Measurements from ENCODE around the gene GNAS.

GNAS gene

GRCh38 chr20:58838174-58838573 lies 14.3 kb upstream of the GNAS start:
- TF ChIP-seq CTCF (IDR thresholded peaks at IDR 0.05): no peak
- H3K4me1 ChIP-seq (ENCODE audit: control insufficient read depth in 1 of 2, insufficient read depth in 1 of 2, low read depth in 1 of 2, low read length in 1 of 2): no peaks in the 10 kb centered on the region
- H3K4me3 ChIP-seq (ENCODE audit: low read depth in 1 of 2, low read length in 1 of 2): no peak overlapping the region
- peaks cover 97% of the 10 kb centered on the region for H3K27me3 ChIP-seq
- no peaks in the 10 kb centered on the region for H3K36me3 ChIP-seq
- no peak overlapping the region for H3K27ac ChIP-seq
- no peaks in the 10 kb centered on the region for H3K9me3 ChIP-seq

GRCh38 chr20:58839474-58839874 lies 13.0 kb upstream of the GNAS start:
- TF ChIP-seq CTCF (IDR thresholded peaks at IDR 0.05): no peak
- Histone ChIP-seq H3K4me3 (ENCODE audit: low read depth in 1 of 2, low read length in 1 of 2) (no peak overlapping the region), H3K4me1 (ENCODE audit: control insufficient read depth in 1 of 2, insufficient read depth in 1 of 2, low read depth in 1 of 2, low read length in 1 of 2) (no peaks in the 10 kb centered on the region), H3K27ac (no peak overlapping the region), H3K9me3 (no peaks in the 10 kb centered on the region), H3K36me3 (no peaks in the 10 kb centered on the region), H3K27me3 (peaks cover 97% of the 10 kb centered on the region)

- H3K4me3 ChIP-seq (ENCODE audit: low read depth in 1 of 2, low read length in 1 of 2): no peak overlapping the region
- no peaks in the 10 kb centered on the region for H3K36me3 ChIP-seq
- H3K27me3 ChIP-seq: peaks cover 98% of the 10 kb centered on the region
- no peaks in the 10 kb centered on the region for H3K4me1 ChIP-seq (ENCODE audit: control insufficient read depth in 1 of 2, insufficient read depth in 1 of 2, low read depth in 1 of 2, low read length in 1 of 2)
- H3K27ac ChIP-seq: no peak overlapping the region
- H3K9me3 ChIP-seq: no peaks in the 10 kb centered on the region
- no peak for TF ChIP-seq CTCF (IDR thresholded peaks at IDR 0.05)
Observed at GRCh38 chr20:58839991-58840747, 12.3 kb upstream of the GNAS start.

GRCh38 chr20:58840816-58841538 lies 11.5 kb upstream of the GNAS start:
- H3K4me3 ChIP-seq (ENCODE audit: low read depth in 1 of 2, low read length in 1 of 2): no peak overlapping the region
- H3K36me3 ChIP-seq: no peaks in the 10 kb centered on the region
- H3K27ac ChIP-seq: no peak overlapping the region
- TF ChIP-seq CTCF (IDR thresholded peaks at IDR 0.05): no peak
- H3K9me3 ChIP-seq: no peaks in the 10 kb centered on the region
- no peaks in the 10 kb centered on the region for H3K4me1 ChIP-seq (ENCODE audit: control insufficient read depth in 1 of 2, insufficient read depth in 1 of 2, low read depth in 1 of 2, low read length in 1 of 2)
- peaks cover 100% of the 10 kb centered on the region for H3K27me3 ChIP-seq

GRCh38 chr20:58841539-58842264 lies 10.8 kb upstream of the GNAS start:
- peaks cover 100% of the 10 kb centered on the region for H3K27me3 ChIP-seq
- TF ChIP-seq CTCF (IDR thresholded peaks at IDR 0.05): no peak
- H3K4me3 ChIP-seq (ENCODE audit: low read depth in 1 of 2, low read length in 1 of 2): no peak overlapping the region
- no peaks in the 10 kb centered on the region for H3K9me3 ChIP-seq
- H3K27ac ChIP-seq: no peak overlapping the region
- H3K36me3 ChIP-seq: no peaks in the 10 kb centered on the region
- no peaks in the 10 kb centered on the region for H3K4me1 ChIP-seq (ENCODE audit: control insufficient read depth in 1 of 2, insufficient read depth in 1 of 2, low read depth in 1 of 2, low read length in 1 of 2)
